Astrocyte of the cerebellum (primary cell): ENCODE data around the gene ADAM10.

ENCODE experiments used
- DNase-seq: peaks from one replicate; pipeline ENCODE4 v3.0.0-alpha.2; 2011; ENCODE audit warnings: low read depth
- H3K4me3 ChIP-seq: 2 replicates; pipeline ENCODE4 v1.5.1; 2011; ENCODE audit warnings: mild to moderate bottlenecking, low read depth, low read length, moderate library complexity
- CTCF ChIP-seq: IDR thresholded peaks from 2 replicates; pipeline ENCODE4 v1.5.1; 2012; ENCODE audit warnings: low read length, low read depth, moderate library complexity, mild to moderate bottlenecking; ENCODE audit errors: missing control alignments
- in situ Hi-C: cut with HindIII; loops from 2 replicates; pipeline ENCODE4 v1.10.0; 2017; ENCODE audit warnings: low sequenced_read_pairs

Gene ADAM10

GRCh38 chr15:58576657-58577056, 172.8 kb downstream of the ADAM10 start:
- no peak for DNase-seq
- H3K4me3 ChIP-seq, result no peak overlapping the region
- no peak for TF ChIP-seq CTCF
- in situ Hi-C loops, result loop anchor here (25.0 kb wide), 1 partner anchor 314 kb away; no protein-coding TSS in a partner anchor

GRCh38 chr15:58575045-58575786, 174.3 kb downstream of the ADAM10 start:
- TF ChIP-seq CTCF, result no peak
- no peak for DNase-seq
- no peak overlapping the region for H3K4me3 ChIP-seq
- in situ Hi-C loops, result loop anchor here (25.0 kb wide), 1 partner anchor 313 kb away; no protein-coding TSS in a partner anchor

- in situ Hi-C loops, result loop anchor here (25.0 kb wide), 1 partner anchor 312 kb away; no protein-coding TSS in a partner anchor
- no peak for DNase-seq
Measured at GRCh38 chr15:58574631-58575030, 174.9 kb downstream of the ADAM10 start.

GRCh38 chr15:58573270-58573669, 176.2 kb downstream of the ADAM10 start:
- DNase-seq, result no peak
- in situ Hi-C loops, result no loop called here
- TF ChIP-seq CTCF, result no peak
- H3K4me3 ChIP-seq, result no peak overlapping the region

More at GRCh38 chr15:58574631-58575030, 174.9 kb downstream of the ADAM10 start:
- H3K4me3 ChIP-seq, result no peak overlapping the region
- no peak for TF ChIP-seq CTCF

- no peak overlapping the region for H3K4me3 ChIP-seq
- TF ChIP-seq CTCF, result no peak
- no peak for DNase-seq
- in situ Hi-C loops, result no loop called here
Measured at GRCh38 chr15:58572521-58572920, 177.0 kb downstream of the ADAM10 start.

- in situ Hi-C loops, result no loop called here
- TF ChIP-seq CTCF, result no peak
- no peak for DNase-seq
- H3K4me3 ChIP-seq, result no peak overlapping the region
Measured at GRCh38 chr15:58571491-58571890, 178.0 kb downstream of the ADAM10 start.
